ENCODE results near the gene SPO11.

SPO11 gene

GRCh38 chr20:57372581-57373350 is 43.2 kb downstream of the SPO11 start:
- no peak overlapping the region for H3K27ac Mint-ChIP-seq
- H3K9me3 Mint-ChIP-seq: no peaks in the 10 kb centered on the region
- H3K36me3 Mint-ChIP-seq (ENCODE audit: low read depth): peaks cover 85% of the 10 kb centered on the region
- H3K4me3 Mint-ChIP-seq: no peak overlapping the region
- H3K4me1 Mint-ChIP-seq (ENCODE audit: low read depth): peaks cover 19% of the 10 kb centered on the region
- H3K27me3 Mint-ChIP-seq: no peaks in the 10 kb centered on the region

GRCh38 chr20:57374343-57374930 is 44.8 kb downstream of the SPO11 start:
- Mint-ChIP-seq H3K4me3 (no peak overlapping the region), H3K27ac (no peak overlapping the region), H3K36me3 (ENCODE audit: low read depth) (peaks cover 87% of the 10 kb centered on the region), H3K4me1 (ENCODE audit: low read depth) (peaks cover 33% of the 10 kb centered on the region), H3K27me3 (no peaks in the 10 kb centered on the region), H3K9me3 (no peaks in the 10 kb centered on the region)

- H3K27me3 Mint-ChIP-seq: no peaks in the 10 kb centered on the region
- peaks cover 33% of the 10 kb centered on the region for H3K4me1 Mint-ChIP-seq (ENCODE audit: low read depth)
- no peaks in the 10 kb centered on the region for H3K9me3 Mint-ChIP-seq
- H3K36me3 Mint-ChIP-seq (ENCODE audit: low read depth): peaks cover 85% of the 10 kb centered on the region
- H3K27ac Mint-ChIP-seq: peak overlapping the region; percentile 19
- H3K4me3 Mint-ChIP-seq: no peak overlapping the region
Observed at GRCh38 chr20:57374931-57375651, 45.5 kb downstream of the SPO11 start.

GRCh38 chr20:57375652-57376230 is 46.1 kb downstream of the SPO11 start:
- H3K4me1 Mint-ChIP-seq (ENCODE audit: low read depth): peaks cover 33% of the 10 kb centered on the region
- peak overlapping the region; percentile 65 for H3K27ac Mint-ChIP-seq
- no peak overlapping the region for H3K4me3 Mint-ChIP-seq
- H3K27me3 Mint-ChIP-seq: no peaks in the 10 kb centered on the region
- H3K9me3 Mint-ChIP-seq: no peaks in the 10 kb centered on the region
- peaks cover 80% of the 10 kb centered on the region for H3K36me3 Mint-ChIP-seq (ENCODE audit: low read depth)

- Mint-ChIP-seq H3K9me3 (no peaks in the 10 kb centered on the region), H3K36me3 (ENCODE audit: low read depth) (peaks cover 68% of the 10 kb centered on the region), H3K4me1 (ENCODE audit: low read depth) (peaks cover 39% of the 10 kb centered on the region), H3K27me3 (no peaks in the 10 kb centered on the region), H3K27ac (peak overlapping the region; percentile 62), H3K4me3 (no peak overlapping the region)
Observed at GRCh38 chr20:57377350-57377749, 47.7 kb downstream of the SPO11 start.

- H3K36me3 Mint-ChIP-seq (ENCODE audit: low read depth): peaks cover 67% of the 10 kb centered on the region
- peak overlapping the region; percentile 22 for H3K27ac Mint-ChIP-seq
- H3K4me1 Mint-ChIP-seq (ENCODE audit: low read depth): peaks cover 44% of the 10 kb centered on the region
- H3K4me3 Mint-ChIP-seq: no peak overlapping the region
- no peaks in the 10 kb centered on the region for H3K9me3 Mint-ChIP-seq
- no peaks in the 10 kb centered on the region for H3K27me3 Mint-ChIP-seq
Observed at GRCh38 chr20:57378107-57378506, 48.5 kb downstream of the SPO11 start.

- H3K4me1 Mint-ChIP-seq (ENCODE audit: low read depth): peaks cover 45% of the 10 kb centered on the region
- no peak overlapping the region for H3K4me3 Mint-ChIP-seq
- H3K27ac Mint-ChIP-seq: peak overlapping the region; percentile 59
- peaks cover 61% of the 10 kb centered on the region for H3K36me3 Mint-ChIP-seq (ENCODE audit: low read depth)
- no peaks in the 10 kb centered on the region for H3K27me3 Mint-ChIP-seq
- no peaks in the 10 kb centered on the region for H3K9me3 Mint-ChIP-seq
Observed at GRCh38 chr20:57378646-57379262, 49.2 kb downstream of the SPO11 start.

GRCh38 chr20:57379263-57379647 is 49.7 kb downstream of the SPO11 start:
- Mint-ChIP-seq H3K4me1 (ENCODE audit: low read depth) (peaks cover 40% of the 10 kb centered on the region), H3K27me3 (no peaks in the 10 kb centered on the region), H3K27ac (peak overlapping the region; percentile 59), H3K9me3 (no peaks in the 10 kb centered on the region), H3K4me3 (no peak overlapping the region), H3K36me3 (ENCODE audit: low read depth) (peaks cover 59% of the 10 kb centered on the region)

- Mint-ChIP-seq H3K27ac (no peak overlapping the region), H3K9me3 (no peaks in the 10 kb centered on the region), H3K4me3 (no peak overlapping the region), H3K4me1 (ENCODE audit: low read depth) (peaks cover 33% of the 10 kb centered on the region), H3K36me3 (ENCODE audit: low read depth) (peaks cover 51% of the 10 kb centered on the region), H3K27me3 (no peaks in the 10 kb centered on the region)
Observed at GRCh38 chr20:57380081-57380750, 50.6 kb downstream of the SPO11 start.

- H3K4me1 Mint-ChIP-seq (ENCODE audit: low read depth): peaks cover 30% of the 10 kb centered on the region
- H3K9me3 Mint-ChIP-seq: no peaks in the 10 kb centered on the region
- H3K4me3 Mint-ChIP-seq: no peak overlapping the region
- no peaks in the 10 kb centered on the region for H3K27me3 Mint-ChIP-seq
- H3K36me3 Mint-ChIP-seq (ENCODE audit: low read depth): peaks cover 36% of the 10 kb centered on the region
- no peak overlapping the region for H3K27ac Mint-ChIP-seq
Observed at GRCh38 chr20:57381596-57382503, 52.2 kb downstream of the SPO11 start.

GRCh38 chr20:57382516-57382915 is 52.9 kb downstream of the SPO11 start:
- H3K27ac Mint-ChIP-seq: no peak overlapping the region
- H3K9me3 Mint-ChIP-seq: no peaks in the 10 kb centered on the region

GRCh38 chr20:57383447-57384347 is 54.1 kb downstream of the SPO11 start:
- H3K36me3 Mint-ChIP-seq (ENCODE audit: low read depth): peaks cover 18% of the 10 kb centered on the region
- H3K4me3 Mint-ChIP-seq: no peak overlapping the region
- H3K27ac Mint-ChIP-seq: no peak overlapping the region
- no peaks in the 10 kb centered on the region for H3K27me3 Mint-ChIP-seq
- H3K9me3 Mint-ChIP-seq: no peaks in the 10 kb centered on the region
- peaks cover 27% of the 10 kb centered on the region for H3K4me1 Mint-ChIP-seq (ENCODE audit: low read depth)

More at GRCh38 chr20:57382516-57382915, 52.9 kb downstream of the SPO11 start:
- peaks cover 29% of the 10 kb centered on the region for H3K36me3 Mint-ChIP-seq (ENCODE audit: low read depth)
- H3K27me3 Mint-ChIP-seq: no peaks in the 10 kb centered on the region
- H3K4me1 Mint-ChIP-seq (ENCODE audit: low read depth): peaks cover 30% of the 10 kb centered on the region
- no peak overlapping the region for H3K4me3 Mint-ChIP-seq

- no peaks in the 10 kb centered on the region for H3K27me3 Mint-ChIP-seq
- H3K4me3 Mint-ChIP-seq: no peak overlapping the region
- no peak overlapping the region for H3K27ac Mint-ChIP-seq
- no peaks in the 10 kb centered on the region for H3K9me3 Mint-ChIP-seq
- H3K36me3 Mint-ChIP-seq (ENCODE audit: low read depth): peaks cover 11% of the 10 kb centered on the region
- peaks cover 24% of the 10 kb centered on the region for H3K4me1 Mint-ChIP-seq (ENCODE audit: low read depth)
Observed at GRCh38 chr20:57384486-57384885, 54.9 kb downstream of the SPO11 start.
